Bronchial epithelial cell (primary cell): ENCODE data around the gene E2F8. TPM values are rescaled to one million over a fixed set of nuclear protein-coding genes. Genes with fewer than 3 reads are reported as not detected.
A peak's percentile ranks its signal among the peaks of the same experiment; 100 is the strongest.

ENCODE experiments used
- DNase-seq: peaks from one replicate; pipeline ENCODE4 v3.0.0-alpha.2; 2010; ENCODE audit warnings: low read depth
- FAIRE-seq: peaks from 2 replicates; lab custom pipeline; 2011; peaks lifted over from hg19 to GRCh38; lab: Jason Lieb, UNC
- H3K27me3 ChIP-seq: 2 replicates; pipeline ENCODE4 v1.5.1; 2011; ENCODE audit warnings: low read length; ENCODE audit not compliant: control insufficient read depth, insufficient read depth
- H3K36me3 ChIP-seq: 2 replicates; pipeline ENCODE4 v1.5.1; 2011; ENCODE audit warnings: low read length; ENCODE audit not compliant: control insufficient read depth, insufficient read depth
- H3K4me3 ChIP-seq: 2 replicates; pipeline ENCODE4 v1.5.1; 2011; ENCODE audit warnings: mild to moderate bottlenecking, low read depth, low read length, control low read depth
- CTCF ChIP-seq: IDR thresholded peaks from 2 replicates; pipeline ENCODE4 v1.5.1; 2011; ENCODE audit warnings: mild to moderate bottlenecking, moderate library complexity, low read length, control low read depth, inconsistent platforms; ENCODE audit not compliant: insufficient read depth, severe bottlenecking
- total RNA-seq: library from RNA; depleted of rRNA; stranded (reverse); fragments of >200 nt; gene quantifications from 2 replicates; pipeline ENCODE4 v1.2.1, GENCODE V29; 2014

The E2F8 gene
- total RNA-seq, 1 donor from 2014 or later, result 0.26 TPM

- Histone ChIP-seq H3K4me3 (peak overlapping the region; percentile 65), H3K36me3 (no peaks in the 10 kb centered on the region), H3K27me3 (no peaks in the 10 kb centered on the region)
- DNase-seq (no peak), FAIRE-seq (no peak)
- TF ChIP-seq CTCF, result no peak
These were observed 1.6 kb upstream of the E2F8 start for GRCh38 chr11:19242179-19242932.

GRCh38 chr11:19241260-19242178 lies 774 bp upstream of the E2F8 start:
- Histone ChIP-seq H3K27me3 (no peaks in the 10 kb centered on the region), H3K4me3 (peak overlapping the region; percentile 65), H3K36me3 (no peaks in the 10 kb centered on the region)
- FAIRE-seq (no peak), DNase-seq (no peak)
- TF ChIP-seq CTCF, result no peak

- no peak for DNase-seq
- no peak for TF ChIP-seq CTCF
- peaks cover 2% of the 10 kb centered on the region for H3K36me3 ChIP-seq
- no peak for FAIRE-seq
- H3K4me3 ChIP-seq, result no peak overlapping the region
- H3K27me3 ChIP-seq, result no peaks in the 10 kb centered on the region
These were observed 1.7 kb downstream of the E2F8 start for GRCh38 chr11:19239039-19239438.

- Histone ChIP-seq H3K36me3 (peaks cover 2% of the 10 kb centered on the region), H3K4me3 (no peak overlapping the region), H3K27me3 (no peaks in the 10 kb centered on the region)
- no peak for TF ChIP-seq CTCF
- DNase-seq, result no peak
- no peak for FAIRE-seq
These were observed 2.9 kb downstream of the E2F8 start for GRCh38 chr11:19237813-19238212.

GRCh38 chr11:19237381-19237780 lies 3.4 kb downstream of the E2F8 start:
- Histone ChIP-seq H3K27me3 (no peaks in the 10 kb centered on the region), H3K36me3 (peaks cover 2% of the 10 kb centered on the region), H3K4me3 (no peak overlapping the region)
- no peak for FAIRE-seq
- DNase-seq, result no peak
- TF ChIP-seq CTCF, result no peak
